CD4-positive, alpha-beta memory T cell (primary cell): ENCODE results near the gene INPP4A. TPM values are rescaled to one million over a fixed set of nuclear protein-coding genes. Genes with fewer than 3 reads are reported as not detected.

Experiments used
- CTCF ChIA-PET: fragments of 350-600 bp; sonication (Branson Sonifier 250); formaldehyde crosslinking; loops from one replicate; lab custom pipeline; 2021; ENCODE audit warnings: inconsistent platforms; ENCODE audit not compliant: partially characterized antibody; lab: Charles Lee
- POLR2A ChIA-PET: fragments of 350-600 bp; sonication (Branson Sonifier 250); formaldehyde crosslinking; loops from one replicate; lab custom pipeline; 2021; ENCODE audit not compliant: partially characterized antibody; lab: Charles Lee
- DNase-seq, 5 donors: peaks; one replicate each; pipeline versions ENCODE4 v3.0.0 to v3.0.0-alpha.2; 2020 to 2022; ENCODE audit warnings: mixed read lengths in 1 of 5
- H3K27ac ChIP-seq: one replicate; pipeline ENCODE4 v1.7.0; 2013; ENCODE audit warnings: low read depth, low read length
- H3K27me3 ChIP-seq: 2 replicates; pipeline ENCODE4 v1.7.0; 2013; ENCODE audit warnings: mild to moderate bottlenecking, low read length, moderate library complexity; ENCODE audit not compliant: insufficient read depth
- H3K36me3 ChIP-seq: 2 replicates; pipeline ENCODE4 v1.7.0; 2013; ENCODE audit warnings: mild to moderate bottlenecking, low read length, moderate library complexity; ENCODE audit not compliant: insufficient read depth
- H3K4me1 ChIP-seq: 2 replicates; pipeline ENCODE4 v1.7.0; 2013; ENCODE audit warnings: mild to moderate bottlenecking, low read length, moderate library complexity; ENCODE audit not compliant: insufficient read depth
- H3K4me3 ChIP-seq, 2 donors: one replicate each; pipeline ENCODE4 v1.7.0; 2013; ENCODE audit warnings: low read length in 2 of 2, mild to moderate bottlenecking in 1 of 2
- H3K9me3 ChIP-seq, 2 donors: one replicate each; pipeline ENCODE4 v1.7.0; 2013; ENCODE audit warnings: low read length in 2 of 2, control low read depth in 1 of 2; ENCODE audit not compliant: control insufficient read depth in 1 of 2
- H3K27ac Mint-ChIP-seq, 7 donors: one replicate each; pipeline ENCODE4 v1.8.0; 2020 to 2021; ENCODE audit warnings: mixed read lengths in 7 of 7, mild to moderate bottlenecking in 6 of 7, inconsistent platforms in 3 of 7, moderate library complexity in 3 of 7
- H3K27me3 Mint-ChIP-seq, 2 donors: one replicate each; pipeline ENCODE4 v1.8.0; 2020 to 2021; ENCODE audit warnings: mixed read lengths in 2 of 2
- H3K36me3 Mint-ChIP-seq, 2 donors: one replicate each; pipeline ENCODE4 v1.8.0; 2020 to 2021; ENCODE audit warnings: mixed read lengths in 2 of 2, inconsistent platforms in 1 of 2, mild to moderate bottlenecking in 1 of 2
- H3K4me1 Mint-ChIP-seq, 4 donors: one replicate each; pipeline ENCODE4 v1.8.0; 2020 to 2021; ENCODE audit warnings: mixed read lengths in 4 of 4, mild to moderate bottlenecking in 1 of 4
- H3K4me3 Mint-ChIP-seq, 8 donors: one replicate each; pipeline ENCODE4 v1.8.0; 2020 to 2021; ENCODE audit warnings: mixed read lengths in 8 of 8, mild to moderate bottlenecking in 7 of 8, moderate library complexity in 6 of 8, inconsistent platforms in 3 of 8
- H3K9me3 Mint-ChIP-seq, 8 donors: one replicate each; pipeline ENCODE4 v1.8.0; 2020 to 2021; ENCODE audit warnings: mixed read lengths in 8 of 8, mild to moderate bottlenecking in 5 of 8, inconsistent platforms in 3 of 8, moderate library complexity in 1 of 8
- intact Hi-C: fragments of 100-400 bp; cut with micrococcal nuclease; formaldehyde crosslinking; loops from one replicate; pipeline ENCODE4 v1.15.1; 2023
- polyA plus RNA-seq, 2 donors: library from polyadenylated mRNA; unstranded; fragments of 300-500 nt; fragmentation: Illumina TruSeq; gene quantifications; one replicate each; pipeline ENCODE4 v1.2.3, GENCODE V29; 2021
- total RNA-seq, 2 experiments: library from RNA; stranded (reverse); gene quantifications; one replicate each; pipeline ENCODE4 v1.2.3, GENCODE V29; 2021

The INPP4A gene
- total RNA-seq, result 100 to 1,000 TPM; 133 TPM
- polyA plus RNA-seq, result 10 to 100 TPM; 30.5 to 50.7 TPM

GRCh38 chr2:98444436-98445176, at the start of gene INPP4A:
Gene INPP4A (plus strand): TSS chr2:98444858. CDS start chr2:98520049, 75,191 bp downstream.
- peak within 1 kb of the TSS; percentile 92 to 99 (median 98) for H3K4me3 Mint-ChIP-seq
- peaks cover 0 to 6% of the 10 kb centered on the region in 2 donors for H3K9me3 ChIP-seq
- peak within 1 kb of the TSS; percentile 78 for H3K27ac ChIP-seq
- no peaks in the 10 kb centered on the region for H3K36me3 ChIP-seq
- peaks cover 0 to 13% of the 10 kb centered on the region in 2 donors for H3K36me3 Mint-ChIP-seq
- peaks cover 18 to 49% (median 38%) of the 10 kb centered on the region in 4 donors for H3K4me1 Mint-ChIP-seq
- peak within 1 kb of the TSS; percentile 92 to 99 (median 96) for H3K27ac Mint-ChIP-seq
- H3K27me3 Mint-ChIP-seq, result no peaks in the 10 kb centered on the region
- peak within 1 kb of the TSS; percentile 84 to 88 for H3K4me3 ChIP-seq
- CTCF ChIA-PET, result interaction anchor here (3.4 kb wide), 1 partner anchor 20 kb away, joined by 45 read pairs; no protein-coding TSS in a partner anchor
- intact Hi-C loops, result loop anchor here (1.0 to 5.0 kb wide), 4 partner anchors 32 to 283 kb away; no protein-coding TSS in a partner anchor
- peak; percentile 75 to 79 (median 79) for DNase-seq
- peaks cover 44% of the 10 kb centered on the region for H3K4me1 ChIP-seq
- POLR2A ChIA-PET, result interaction anchor here (1.2 to 13.7 kb wide), 6 partner anchors 12 to 62 kb away, joined by 3 to 338 read pairs (median 10); no protein-coding TSS in a partner anchor
- H3K27me3 ChIP-seq, result no peaks in the 10 kb centered on the region
- peaks cover 0 to 10% (median 7%) of the 10 kb centered on the region in 8 donors for H3K9me3 Mint-ChIP-seq

- Mint-ChIP-seq H3K4me3 (no peak overlapping the region), H3K27me3 (peaks cover 17 to 19% of the 10 kb centered on the region in 2 donors), H3K27ac (no peak overlapping the region), H3K36me3 (no peaks in the 10 kb centered on the region), H3K9me3 (no peaks in the 10 kb centered on the region), H3K4me1 (no peaks in the 10 kb centered on the region)
- ChIA-PET CTCF (no interaction called here), POLR2A (no interaction called here)
- DNase-seq, result no peak
- Histone ChIP-seq H3K27me3 (no peaks in the 10 kb centered on the region), H3K4me3 (no peak overlapping the region), H3K36me3 (no peaks in the 10 kb centered on the region), H3K9me3 (no peaks in the 10 kb centered on the region), H3K27ac (no peak overlapping the region), H3K4me1 (no peaks in the 10 kb centered on the region)
- intact Hi-C loops, result no loop called here
These were observed 48.7 kb upstream of the INPP4A start for GRCh38 chr2:98395977-98396376.

- no peaks in the 10 kb centered on the region for H3K27me3 ChIP-seq
- H3K4me1 ChIP-seq, result no peaks in the 10 kb centered on the region
- intact Hi-C loops, result no loop called here
- ChIA-PET POLR2A (no interaction called here), CTCF (no interaction called here)
- H3K4me3 ChIP-seq, result no peak overlapping the region
- Mint-ChIP-seq H3K9me3 (no peaks in the 10 kb centered on the region), H3K36me3 (no peaks in the 10 kb centered on the region), H3K27ac (no peak overlapping the region), H3K27me3 (peaks cover 21 to 22% of the 10 kb centered on the region in 2 donors), H3K4me1 (no peaks in the 10 kb centered on the region), H3K4me3 (no peak overlapping the region)
- no peak overlapping the region for H3K27ac ChIP-seq
- H3K36me3 ChIP-seq, result no peaks in the 10 kb centered on the region
- no peak for DNase-seq
- H3K9me3 ChIP-seq, result no peaks in the 10 kb centered on the region
These were observed 47.8 kb upstream of the INPP4A start for GRCh38 chr2:98396745-98397355.

DNA sequence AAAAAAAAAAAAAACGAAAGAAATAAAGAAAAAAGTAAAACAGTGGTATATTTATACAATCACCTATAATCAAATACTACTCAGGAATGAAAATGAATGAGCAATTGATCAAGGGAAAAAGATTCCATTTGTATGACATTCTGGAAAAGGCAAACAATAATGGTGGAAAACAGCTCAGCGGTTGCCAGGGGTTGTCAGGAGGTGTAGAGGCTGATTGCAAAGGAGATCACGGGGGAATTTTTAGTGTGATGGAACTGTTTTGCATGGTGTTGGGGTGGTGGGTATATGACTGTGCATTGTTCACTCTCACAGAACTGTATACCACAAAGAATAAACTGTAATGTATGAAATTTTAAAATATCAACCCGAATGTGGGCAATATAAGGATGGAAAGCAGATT, 45.5 kb upstream of the INPP4A start:
- H3K4me3 Mint-ChIP-seq, result no peak overlapping the region
- no peaks in the 10 kb centered on the region for H3K9me3 Mint-ChIP-seq
- no peaks in the 10 kb centered on the region for H3K36me3 Mint-ChIP-seq
- no peaks in the 10 kb centered on the region for H3K36me3 ChIP-seq
- no peak overlapping the region for H3K27ac Mint-ChIP-seq
- ChIA-PET CTCF (no interaction called here), POLR2A (no interaction called here)
- H3K9me3 ChIP-seq, result no peaks in the 10 kb centered on the region
- no peaks in the 10 kb centered on the region for H3K4me1 ChIP-seq
- H3K27me3 Mint-ChIP-seq, result peaks cover 21 to 22% of the 10 kb centered on the region in 2 donors
- H3K27ac ChIP-seq, result no peak overlapping the region
- intact Hi-C loops, result no loop called here
- H3K4me3 ChIP-seq, result no peak overlapping the region
- no peaks in the 10 kb centered on the region for H3K27me3 ChIP-seq
- no peak for DNase-seq
- no peaks in the 10 kb centered on the region for H3K4me1 Mint-ChIP-seq

DNA sequence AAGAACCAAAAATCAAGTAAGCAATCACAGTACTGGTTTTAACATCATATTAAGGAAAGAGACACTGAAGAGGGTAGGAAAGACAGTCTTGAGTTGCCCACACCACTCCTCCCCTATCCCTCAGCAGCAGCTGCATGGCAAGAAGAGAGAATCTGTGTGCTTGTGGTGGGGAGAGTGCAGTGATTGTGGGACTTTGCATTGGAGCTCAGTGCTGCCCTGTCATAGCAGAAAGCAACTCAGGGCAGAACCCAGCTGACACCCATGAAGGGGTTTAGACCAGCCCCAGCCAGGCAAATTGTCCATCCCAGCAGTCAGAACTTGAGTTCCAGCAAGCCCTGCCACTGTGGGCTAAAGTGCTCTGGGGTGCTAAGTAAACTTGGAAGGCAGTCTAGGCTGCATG, 40.8 kb upstream of the INPP4A start:
- DNase-seq, result no peak
- Histone ChIP-seq H3K27ac (no peak overlapping the region), H3K27me3 (no peaks in the 10 kb centered on the region), H3K36me3 (no peaks in the 10 kb centered on the region), H3K4me3 (no peak overlapping the region), H3K9me3 (no peaks in the 10 kb centered on the region), H3K4me1 (no peaks in the 10 kb centered on the region)
- H3K4me1 Mint-ChIP-seq, result no peaks in the 10 kb centered on the region
- peaks cover 9 to 11% of the 10 kb centered on the region in 2 donors for H3K27me3 Mint-ChIP-seq
- H3K9me3 Mint-ChIP-seq, result no peaks in the 10 kb centered on the region
- CTCF ChIA-PET, result interaction anchor here (1.3 kb wide), 1 partner anchor 18 kb away, joined by 3 read pairs; no protein-coding TSS in a partner anchor
- H3K4me3 Mint-ChIP-seq, result no peak overlapping the region
- H3K27ac Mint-ChIP-seq, result no peak overlapping the region
- H3K36me3 Mint-ChIP-seq, result no peaks in the 10 kb centered on the region
- POLR2A ChIA-PET, result no interaction called here
- intact Hi-C loops, result no loop called here

GRCh38 chr2:98404556-98405250, 40.0 kb upstream of the INPP4A start:
- Histone ChIP-seq H3K4me1 (no peaks in the 10 kb centered on the region), H3K36me3 (no peaks in the 10 kb centered on the region), H3K27me3 (no peaks in the 10 kb centered on the region), H3K9me3 (no peaks in the 10 kb centered on the region), H3K4me3 (no peak overlapping the region), H3K27ac (no peak overlapping the region)
- CTCF ChIA-PET, result interaction anchor here (1.3 kb wide), 1 partner anchor 19 kb away, joined by 3 read pairs; no protein-coding TSS in a partner anchor
- POLR2A ChIA-PET, result no interaction called here
- no peak overlapping the region for H3K4me3 Mint-ChIP-seq
- H3K4me1 Mint-ChIP-seq, result no peaks in the 10 kb centered on the region
- intact Hi-C loops, result no loop called here
- H3K36me3 Mint-ChIP-seq, result no peaks in the 10 kb centered on the region
- no peak for DNase-seq
- H3K27me3 Mint-ChIP-seq, result peaks cover 5 to 8% of the 10 kb centered on the region in 2 donors
- H3K27ac Mint-ChIP-seq, result peak overlapping the region in 1 of 7 donors; percentile 48
- H3K9me3 Mint-ChIP-seq, result no peaks in the 10 kb centered on the region

GRCh38 chr2:98405301-98405700, 39.4 kb upstream of the INPP4A start:
- Mint-ChIP-seq H3K36me3 (no peaks in the 10 kb centered on the region), H3K4me1 (no peaks in the 10 kb centered on the region), H3K4me3 (no peak overlapping the region), H3K27me3 (peaks cover 5% of the 10 kb centered on the region in 2 donors), H3K9me3 (no peaks in the 10 kb centered on the region), H3K27ac (no peak overlapping the region)
- ChIA-PET CTCF (no interaction called here), POLR2A (interaction anchor here (0.7 kb wide), 1 partner anchor 56 kb away, joined by 3 read pairs; no protein-coding TSS in a partner anchor)
- Histone ChIP-seq H3K27ac (no peak overlapping the region), H3K4me3 (no peak overlapping the region), H3K9me3 (no peaks in the 10 kb centered on the region), H3K36me3 (no peaks in the 10 kb centered on the region), H3K27me3 (no peaks in the 10 kb centered on the region), H3K4me1 (no peaks in the 10 kb centered on the region)
- DNase-seq, result no peak
- intact Hi-C loops, result no loop called here
